ENCODE measurements around the gene FADS2. TPM values are rescaled to one million over a fixed set of nuclear protein-coding genes. Genes with fewer than 3 reads are reported as not detected.
A peak's percentile ranks its signal among the peaks of the same experiment; 100 is the strongest.

Gene FADS2
- total and polyA plus RNA-seq, 2 of the 13 experiments (the other 11 are each of a cell fraction or from before 2014, with no cell fraction given) = 90.1 to 124 TPM

GRCh38 chr11:61898247-61898582, 70.1 kb downstream of the FADS2 start:
- H4K20me1 ChIP-seq (ENCODE audit: insufficient read depth, low read length) = no peaks in the 10 kb centered on the region
- H3K9ac ChIP-seq (ENCODE audit: insufficient read depth, low read depth, low read length) = no peak overlapping the region
- H2AFZ ChIP-seq (ENCODE audit: low read length) = no peak overlapping the region
- H3K36me3 ChIP-seq (replicated peaks in 1 of 2; ENCODE audit: control insufficient read depth in 1 of 2, insufficient read depth in 2 of 2, low read length in 2 of 2) = no peaks in the 10 kb centered on the region
- ATAC-seq = peak; percentile 6
- no peaks in the 10 kb centered on the region for H3K27me3 ChIP-seq (ENCODE audit: control insufficient read depth in 1 of 2, insufficient read depth in 2 of 2, low read length in 2 of 2)
- peaks cover 14% of the 10 kb centered on the region for H3K4me1 ChIP-seq (ENCODE audit: insufficient read depth, low read length)
- ChIA-PET POLR2A (interaction anchor here (0.8 to 3.4 kb wide), 8 partner anchors 26 to 209 kb away, joined by 3 to 20 read pairs (median 14); partner anchors contain the start of gene FTH1), CTCF (ENCODE audit: low intra/inter-chr PET ratio, low total read pairs) (interaction anchor here (1.1 to 4.6 kb wide), 10 partner anchors 13 to 209 kb away, joined by 3 to 124 read pairs (median 11); no protein-coding TSS in a partner anchor)
- intact Hi-C loops (cut with micrococcal nuclease; ENCODE audit: unreplicated experiment) = loop anchor here (2.0 kb wide), 2 partner anchors 101 to 157 kb away; no protein-coding TSS in a partner anchor
- no TSS peak for BruUV-seq (replicated peaks)
- in situ Hi-C loops (cut with HindIII; ENCODE audit: extremely low pct_ligation_motif_present, low pct_unique_long_range_greater_than_20kb) = loop anchor here (5.0 kb wide), 2 partner anchors 49 to 159 kb away; no protein-coding TSS in a partner anchor
- H3K27ac ChIP-seq (ENCODE audit: extremely low read length, insufficient read depth, low read length) = no peak overlapping the region
- no peak for DNase-seq (ENCODE audit: low spot score)
- no peak for TF ChIP-seq SETDB1 (CRISPR knock-in tag; IDR thresholded peaks at IDR 0.05; ENCODE audit: borderline replicate concordance)
- no peak for TF ChIP-seq PHF8 (CRISPR knock-in tag; IDR thresholded peaks at IDR 0.05)
- TF ChIP-seq ZNF777 (CRISPR knock-in tag; IDR thresholded peaks at IDR 0.05) = no peak
- TF ChIP-seq ZFP36 (IDR thresholded peaks at IDR 0.05; ENCODE audit: borderline replicate concordance, low read depth, low read length, partially characterized antibody) = no peak
- TF ChIP-seq ZNF784 (CRISPR knock-in tag; IDR thresholded peaks at IDR 0.05; ENCODE audit: borderline replicate concordance) = no peak
- TF ChIP-seq ZNF160 (CRISPR knock-in tag; IDR thresholded peaks at IDR 0.05) = no peak
- no peak for TF ChIP-seq ATF3 (CRISPR knock-in tag; IDR thresholded peaks at IDR 0.05)
- no peak for TF ChIP-seq ZNF563 (CRISPR knock-in tag; IDR thresholded peaks at IDR 0.05)
- TF ChIP-seq MTERF4 (CRISPR knock-in tag; IDR thresholded peaks at IDR 0.05) = no peak
- TF ChIP-seq ZFP1 (CRISPR knock-in tag; IDR thresholded peaks at IDR 0.05) = no peak
- no peak for TF ChIP-seq ZNF460 (CRISPR knock-in tag; IDR thresholded peaks at IDR 0.05; ENCODE audit: borderline replicate concordance)
- TF ChIP-seq RFXANK (CRISPR knock-in tag; IDR thresholded peaks at IDR 0.05) = no peak
- TF ChIP-seq ZNF782 (CRISPR knock-in tag; IDR thresholded peaks at IDR 0.05; ENCODE audit: borderline replicate concordance) = no peak
- TF ChIP-seq PPARG (CRISPR knock-in tag; conservative IDR thresholded peaks at IDR 0.05) = no peak
- no peak for TF ChIP-seq KLF6 (CRISPR knock-in tag; IDR thresholded peaks at IDR 0.05)
- no peaks in the 10 kb centered on the region for H3K9me3 ChIP-seq (ENCODE audit: low read length)
- no peaks in the 10 kb centered on the region for H3K79me2 ChIP-seq (ENCODE audit: insufficient read depth, low read length)
- FAIRE-seq = no peak
- no peak overlapping the region for H3K4me3 ChIP-seq (replicated peaks in 1 of 3; ENCODE audit: insufficient read depth in 1 of 3, low read depth in 2 of 3, low read length in 3 of 3)
- 42% methylated on average over 2 of the region's 9 CpGs for WGBS (ENCODE audit: low lambda C conversion rate)
- H3K4me2 ChIP-seq (ENCODE audit: low read depth, low read length) = no peak overlapping the region

Measured in HepG2 (cell line).